Right lobe of liver (tissue), 6 donors: Measurements from ENCODE around the gene MCTP2. TPM values are rescaled to one million over a fixed set of nuclear protein-coding genes. Genes with fewer than 3 reads are reported as not detected.

Experiments used
- ATAC-seq, 4 donors: fragments of 200-7000 bp; cut with Tn5 transposase; one replicate each; pipeline ENCODE4 v1.9.1; 2020; ENCODE audit warnings: mild to moderate bottlenecking in 4 of 4, moderate library complexity in 4 of 4
- DNase-seq, 3 donors: peaks; one replicate each; pipeline ENCODE4 v3.0.0-alpha.2; 2020
- H3K27ac ChIP-seq, 3 donors: fragments of 200-600 bp; one replicate each; pipeline ENCODE4 v1.8.0; 2022
- H3K27me3 ChIP-seq, 2 donors: fragments of 200-600 bp; one replicate each; pipeline ENCODE4 v1.8.0; 2022
- H3K36me3 ChIP-seq, 4 donors: fragments of 200-600 bp; sonication (generic) in 1 of 4; one replicate each; pipeline versions ENCODE4 v1.5.1 to v1.8.0; 2017 to 2022; ENCODE audit warnings: control low read depth in 1 of 4
- H3K4me1 ChIP-seq, 4 donors: fragments of 200-600 bp; sonication (generic) in 1 of 4; one replicate each; pipeline versions ENCODE4 v1.5.1 to v1.8.0; 2017 to 2022; ENCODE audit warnings: control low read depth in 1 of 4
- H3K4me3 ChIP-seq, 3 donors: fragments of 200-600 bp; one replicate each; pipeline ENCODE4 v1.8.0; 2022
- H3K9me3 ChIP-seq, 4 donors: fragments of 200-600 bp; sonication (generic) in 1 of 4; one replicate each; pipeline versions ENCODE4 v1.5.1 to v1.8.0; 2017 to 2022; ENCODE audit warnings: control low read depth in 1 of 4
- POLR2A ChIP-seq: fragments of 450-650 bp; IDR thresholded peaks from one replicate; pipeline ENCODE4 v1.6.1; 2017; ENCODE audit warnings: antibody characterized with exemption, mild to moderate bottlenecking
- WGBS: methylation state at CpG from one replicate; pipeline ENCODE4 v1.1.6; 2018; ENCODE audit warnings: low coverage, low lambda C conversion rate; ENCODE audit not compliant: insufficient coverage; ENCODE audit errors: missing lambda C conversion rate; 5-methylcytosine and 5-hydroxymethylcytosine counted together
- intact Hi-C, 2 donors: fragments of 100-400 bp; cut with DNase I; formaldehyde crosslinking; loops; one replicate each; pipeline versions ENCODE4 v1.11.2 to v1.14.1; 2022
- total RNA-seq, 6 experiments: library from RNA; depleted of rRNA in 2 of 6; stranded (reverse); fragments of >200 nt in 2 of 6; fragmentation: NEBNext Ultra II Directional in 3 of 6; extraction: Animal tissue kit (Norgen Biotek cat#: 25700) in 3 of 6; gene quantifications; one replicate each; pipeline versions ENCODE4 v1.1.0 to v1.2.4, GENCODE V29; 2016 to 2023
- TF ChIP-seq, protein P1 (sequence below), 4 donors: fragments of 200-600 bp in 3 of 4; fragments of 450-650 bp in 1 of 4; IDR thresholded peaks; one replicate each; pipeline versions ENCODE4 v1.5.1 to v1.8.0; 2016 to 2022; ENCODE audit warnings: antibody characterized with exemption in 4 of 4, mild to moderate bottlenecking in 2 of 4
- donor health status: DM: no; HTN: yes; CAD: no.
- donor health status: DM: no; HTN: no; CAD: no.
- donor health status: DM: no; HTN: no; CAD: no.
- donor health status: DM: no; HTN: yes; CAD: no.
- donor health status: DM: no; HTN: yes; CAD: no.

The MCTP2 gene
- total RNA-seq, 6 experiments from 2014 or later: 1.8 to 5.3 (median 2.9) TPM

DNA sequence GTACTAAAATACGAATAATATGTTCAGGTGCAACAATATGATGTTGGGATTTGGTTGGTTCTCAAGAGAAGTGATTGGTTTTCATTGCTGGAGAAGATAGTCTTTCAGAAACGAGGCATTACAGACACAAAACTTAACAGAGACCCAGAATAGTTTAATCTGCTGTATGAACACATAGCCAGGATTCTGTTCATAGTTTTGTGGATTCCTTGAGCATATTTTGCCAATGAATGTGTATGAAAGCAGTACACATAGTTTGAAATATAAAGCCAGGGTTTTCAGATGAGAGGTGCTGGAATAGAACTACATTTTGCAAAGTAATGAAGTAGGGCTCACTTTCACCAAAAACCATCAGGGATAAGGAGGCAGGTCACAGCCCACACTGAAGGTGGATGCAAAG lies 5.7 kb upstream of the MCTP2 start:
- no peaks in the 10 kb centered on the region for H3K36me3 ChIP-seq
- TF ChIP-seq, protein P1, sequence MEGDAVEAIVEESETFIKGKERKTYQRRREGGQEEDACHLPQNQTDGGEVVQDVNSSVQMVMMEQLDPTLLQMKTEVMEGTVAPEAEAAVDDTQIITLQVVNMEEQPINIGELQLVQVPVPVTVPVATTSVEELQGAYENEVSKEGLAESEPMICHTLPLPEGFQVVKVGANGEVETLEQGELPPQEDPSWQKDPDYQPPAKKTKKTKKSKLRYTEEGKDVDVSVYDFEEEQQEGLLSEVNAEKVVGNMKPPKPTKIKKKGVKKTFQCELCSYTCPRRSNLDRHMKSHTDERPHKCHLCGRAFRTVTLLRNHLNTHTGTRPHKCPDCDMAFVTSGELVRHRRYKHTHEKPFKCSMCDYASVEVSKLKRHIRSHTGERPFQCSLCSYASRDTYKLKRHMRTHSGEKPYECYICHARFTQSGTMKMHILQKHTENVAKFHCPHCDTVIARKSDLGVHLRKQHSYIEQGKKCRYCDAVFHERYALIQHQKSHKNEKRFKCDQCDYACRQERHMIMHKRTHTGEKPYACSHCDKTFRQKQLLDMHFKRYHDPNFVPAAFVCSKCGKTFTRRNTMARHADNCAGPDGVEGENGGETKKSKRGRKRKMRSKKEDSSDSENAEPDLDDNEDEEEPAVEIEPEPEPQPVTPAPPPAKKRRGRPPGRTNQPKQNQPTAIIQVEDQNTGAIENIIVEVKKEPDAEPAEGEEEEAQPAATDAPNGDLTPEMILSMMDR (IDR thresholded peaks at IDR 0.05): no peak
- TF ChIP-seq POLR2A: no peak
- intact Hi-C loops: no loop called here
- H3K27ac ChIP-seq: no peak overlapping the region
- no peaks in the 10 kb centered on the region for H3K9me3 ChIP-seq
- no peak for ATAC-seq
- no peak overlapping the region for H3K4me3 ChIP-seq
- H3K27me3 ChIP-seq: no peaks in the 10 kb centered on the region
- WGBS: 24% methylated on average over 2 of the region's 2 CpGs
- peaks cover 0 to 4% (median 0%) of the 10 kb centered on the region in 4 donors for H3K4me1 ChIP-seq
- no peak for DNase-seq

DNA sequence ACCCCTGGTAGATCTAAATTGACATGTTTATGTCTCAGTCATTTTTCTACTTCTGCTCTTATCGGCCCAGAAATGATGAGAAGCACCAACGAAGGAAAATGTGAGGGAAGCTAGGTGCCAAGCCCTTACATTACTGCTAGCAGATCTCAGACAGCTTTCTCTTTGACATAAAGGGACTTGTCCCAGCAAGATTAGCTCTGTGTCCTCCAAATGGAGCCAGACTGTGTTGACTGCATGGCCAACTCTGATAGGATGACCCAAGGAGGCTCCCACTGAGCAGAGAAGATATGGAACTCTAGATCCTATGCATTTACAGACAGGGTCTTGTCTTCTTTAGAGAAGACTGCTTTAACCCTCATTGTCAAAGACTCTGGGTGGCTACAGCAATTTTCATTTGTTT lies 2.8 kb upstream of the MCTP2 start:
- Histone ChIP-seq H3K27me3 (no peaks in the 10 kb centered on the region), H3K36me3 (no peaks in the 10 kb centered on the region), H3K4me1 (peaks cover 0 to 15% (median 0%) of the 10 kb centered on the region in 4 donors), H3K9me3 (no peaks in the 10 kb centered on the region), H3K27ac (no peak overlapping the region), H3K4me3 (no peak overlapping the region)
- DNase-seq (no peak), ATAC-seq (no peak)
- 61% methylated on average over 2 of the region's 2 CpGs for WGBS
- intact Hi-C loops: no loop called here
- TF ChIP-seq, protein P1 (IDR thresholded peaks at IDR 0.05): no peak
- no peak for TF ChIP-seq POLR2A

- TF ChIP-seq POLR2A: no peak
- TF ChIP-seq, protein P1 (IDR thresholded peaks at IDR 0.05): no peak
- no peak overlapping the region for H3K4me3 ChIP-seq
- ATAC-seq: no peak
Observed at GRCh38 chr15:94229591-94230369, 1.6 kb upstream of the MCTP2 start.

DNA sequence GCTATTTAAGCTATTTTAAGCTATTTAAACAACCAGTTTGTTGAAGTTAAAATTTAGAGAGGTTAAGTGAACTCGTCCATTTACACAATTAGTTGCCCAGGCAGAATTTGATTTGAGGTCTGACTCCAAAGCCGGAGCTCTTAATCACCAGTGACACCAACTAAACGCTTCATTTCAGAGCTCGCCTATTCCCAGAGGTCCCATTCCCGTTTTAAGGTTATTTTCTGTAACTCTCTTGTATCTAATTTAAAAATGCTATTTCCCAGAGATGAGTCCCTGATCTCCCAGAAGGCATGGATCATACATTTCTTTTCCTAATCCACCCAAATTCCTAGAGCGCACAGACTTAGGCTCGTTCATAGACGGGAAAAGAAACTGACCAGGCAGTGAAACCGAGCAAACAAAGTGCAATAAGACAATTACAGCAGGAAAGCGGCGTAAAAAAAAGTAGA lies 904 bp upstream of the MCTP2 start:
- no peak for DNase-seq
- intact Hi-C loops: no loop called here
- Histone ChIP-seq H3K9me3 (no peaks in the 10 kb centered on the region), H3K4me1 (peaks cover 0 to 15% (median 0%) of the 10 kb centered on the region in 4 donors), H3K4me3 (peak overlapping the region; percentile 49 to 64 (median 61)), H3K36me3 (no peaks in the 10 kb centered on the region), H3K27ac (peak overlapping the region; percentile 63 to 69 (median 63)), H3K27me3 (no peaks in the 10 kb centered on the region)
- WGBS: 23% methylated on average over 11 of the region's 11 CpGs
- ATAC-seq: peak in 2 of 4 donors; percentile 21 to 25
- no peak for TF ChIP-seq POLR2A
- TF ChIP-seq, protein P1 (IDR thresholded peaks at IDR 0.05): no peak

More at GRCh38 chr15:94229591-94230369, 1.6 kb upstream of the MCTP2 start:
- Histone ChIP-seq H3K36me3 (no peaks in the 10 kb centered on the region), H3K4me1 (peaks cover 0 to 15% (median 0%) of the 10 kb centered on the region in 4 donors), H3K27me3 (no peaks in the 10 kb centered on the region), H3K27ac (no peak overlapping the region), H3K9me3 (no peaks in the 10 kb centered on the region)
- WGBS: 44% methylated on average over 10 of the region's 10 CpGs
- intact Hi-C loops: no loop called here
- DNase-seq: no peak
